HG03571 (cell line): ENCODE measurements around the gene PRR5.

ENCODE experiments used
- ATAC-seq: cut with Tn5 transposase; IDR thresholded peaks from one replicate; pipeline ENCODE4 v1.9.1; 2021; ENCODE audit not compliant: unreplicated experiment

PRR5 gene

DNA sequence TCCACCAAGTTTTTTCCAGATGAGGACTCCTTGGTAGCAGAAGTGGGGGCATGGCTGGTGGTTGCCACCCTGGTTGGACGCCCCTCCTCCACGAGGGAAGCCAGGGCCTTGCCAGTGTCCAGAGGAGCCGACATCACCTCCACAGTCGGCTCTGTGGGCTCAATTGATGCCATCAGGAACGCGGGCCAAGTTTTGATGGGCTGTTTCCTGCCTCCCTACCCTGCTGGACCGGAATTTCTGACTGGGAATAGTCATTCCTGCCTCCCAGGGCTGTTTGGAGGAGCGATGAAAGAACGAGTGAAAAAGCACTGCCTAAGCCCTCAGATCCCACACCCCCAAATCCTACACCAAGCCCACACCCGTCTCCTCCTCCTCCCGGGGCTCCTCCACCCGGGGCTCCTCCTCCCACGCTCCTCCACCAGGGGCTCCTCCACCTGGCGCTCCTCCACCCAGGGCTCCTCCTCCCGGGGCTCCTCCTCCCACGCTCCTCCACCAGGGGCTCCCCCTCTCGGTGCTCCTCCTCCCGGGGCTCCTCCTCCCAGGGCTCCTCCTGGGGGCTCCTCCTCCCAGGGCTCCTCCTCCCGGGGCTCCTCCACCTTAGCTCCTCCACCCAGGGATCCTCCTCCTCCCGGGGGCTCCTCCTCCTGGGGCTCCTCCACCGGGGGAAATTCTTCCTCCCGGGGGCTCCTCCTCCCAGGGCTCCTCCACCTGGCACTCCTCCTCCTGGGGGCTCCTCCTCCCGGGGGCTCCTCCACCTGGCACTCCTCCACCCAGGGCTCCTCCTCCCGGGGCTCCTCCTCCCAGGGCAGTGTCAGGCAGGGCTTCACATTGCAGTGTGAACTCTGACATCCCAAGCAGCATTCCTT, 10.0 kb upstream of the PRR5 start:
- no peak for ATAC-seq

DNA sequence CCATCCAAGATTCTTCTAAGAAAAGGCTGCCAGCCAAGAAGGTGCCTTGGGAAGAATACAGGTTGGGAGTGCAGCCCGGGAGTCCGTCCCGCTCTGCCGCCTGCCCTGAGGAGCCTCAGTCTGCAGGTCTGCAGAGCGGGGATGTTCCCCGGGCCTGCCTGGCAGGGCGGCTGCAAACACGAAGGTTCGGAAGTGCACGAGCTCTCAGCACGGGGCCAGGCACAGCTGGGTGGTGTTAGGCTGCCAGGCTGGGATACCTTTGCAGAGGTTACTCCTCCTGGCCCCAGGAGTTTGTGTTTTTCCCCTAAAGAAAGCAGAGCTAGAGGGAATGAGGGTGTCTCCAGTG, 9.4 kb upstream of the PRR5 start:
- ATAC-seq, result no peak

DNA sequence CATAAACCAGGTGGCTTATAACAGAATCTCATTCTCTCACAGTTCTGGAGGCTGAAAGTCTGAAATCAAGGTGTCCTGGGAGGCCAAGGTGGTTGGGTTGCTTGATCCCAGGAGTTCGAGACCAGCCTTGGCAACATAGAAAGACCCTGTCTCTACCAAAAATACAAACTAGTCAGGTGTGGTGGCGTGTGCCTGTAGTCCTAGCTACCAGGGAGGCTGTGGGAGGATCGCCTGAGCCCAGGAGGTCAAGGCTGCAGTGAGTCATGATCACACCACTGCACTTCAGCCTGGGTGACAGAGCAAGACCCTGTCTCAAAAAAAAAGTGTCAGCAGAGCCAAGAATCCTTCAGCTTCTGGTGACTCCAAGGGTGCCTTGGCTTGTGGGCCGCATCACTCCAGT, 8.9 kb upstream of the PRR5 start:
- no peak for ATAC-seq

DNA sequence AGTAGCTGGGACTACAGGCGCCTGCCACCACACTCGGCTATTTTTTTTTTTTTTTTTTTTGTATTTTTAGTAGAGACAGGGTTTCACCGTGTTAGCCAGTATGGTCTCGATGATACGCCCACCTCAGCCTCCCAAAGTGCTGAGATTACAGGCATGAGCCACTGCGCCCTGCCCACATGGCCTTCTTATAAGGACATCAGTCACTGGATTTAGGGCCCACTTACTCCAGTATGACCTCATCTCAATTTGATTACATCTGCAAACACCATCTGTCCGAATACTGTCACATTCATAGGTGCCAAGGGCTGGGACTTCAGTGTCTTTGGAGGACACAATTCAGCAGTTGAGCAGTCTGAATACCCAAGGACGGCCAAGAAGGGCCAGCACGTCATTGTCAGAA, 8.2 kb upstream of the PRR5 start:
- ATAC-seq, result no peak

DNA sequence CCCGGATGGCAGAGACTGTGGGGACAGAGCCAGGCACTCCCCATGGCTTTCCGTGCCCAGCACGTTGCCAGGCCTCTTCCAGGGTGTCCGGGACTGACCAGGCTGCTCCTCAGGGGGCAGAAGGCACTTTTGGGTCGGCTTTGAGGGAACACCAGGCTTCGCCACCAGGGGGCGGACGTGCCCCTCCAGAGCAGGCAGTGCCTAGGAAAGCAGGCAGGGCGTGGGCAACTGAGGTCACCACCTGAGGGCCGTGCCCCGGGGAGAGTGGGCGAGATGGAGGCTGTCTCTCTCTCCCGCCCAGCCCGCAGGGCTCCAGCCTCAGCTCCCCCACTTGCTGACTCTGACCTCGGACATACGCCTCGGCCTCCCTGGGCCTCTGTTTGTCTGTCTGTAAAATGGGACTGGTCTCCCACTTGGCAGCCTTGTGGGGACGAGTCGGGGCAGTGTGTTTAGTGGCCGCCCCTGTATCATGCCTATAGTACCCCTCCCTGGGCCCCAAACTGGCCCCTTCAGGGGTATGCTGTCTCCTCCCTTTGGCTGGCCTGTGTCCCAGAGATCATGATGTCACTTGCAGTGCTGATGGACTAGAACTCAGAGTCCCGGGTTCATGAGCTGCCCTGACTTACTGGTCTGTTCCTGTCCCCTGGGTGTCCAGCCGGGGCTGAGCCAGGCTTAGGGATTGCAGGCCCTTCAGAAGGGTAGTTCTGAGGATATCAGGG, 4.4 kb upstream of the PRR5 start:
- ATAC-seq, result no peak

DNA sequence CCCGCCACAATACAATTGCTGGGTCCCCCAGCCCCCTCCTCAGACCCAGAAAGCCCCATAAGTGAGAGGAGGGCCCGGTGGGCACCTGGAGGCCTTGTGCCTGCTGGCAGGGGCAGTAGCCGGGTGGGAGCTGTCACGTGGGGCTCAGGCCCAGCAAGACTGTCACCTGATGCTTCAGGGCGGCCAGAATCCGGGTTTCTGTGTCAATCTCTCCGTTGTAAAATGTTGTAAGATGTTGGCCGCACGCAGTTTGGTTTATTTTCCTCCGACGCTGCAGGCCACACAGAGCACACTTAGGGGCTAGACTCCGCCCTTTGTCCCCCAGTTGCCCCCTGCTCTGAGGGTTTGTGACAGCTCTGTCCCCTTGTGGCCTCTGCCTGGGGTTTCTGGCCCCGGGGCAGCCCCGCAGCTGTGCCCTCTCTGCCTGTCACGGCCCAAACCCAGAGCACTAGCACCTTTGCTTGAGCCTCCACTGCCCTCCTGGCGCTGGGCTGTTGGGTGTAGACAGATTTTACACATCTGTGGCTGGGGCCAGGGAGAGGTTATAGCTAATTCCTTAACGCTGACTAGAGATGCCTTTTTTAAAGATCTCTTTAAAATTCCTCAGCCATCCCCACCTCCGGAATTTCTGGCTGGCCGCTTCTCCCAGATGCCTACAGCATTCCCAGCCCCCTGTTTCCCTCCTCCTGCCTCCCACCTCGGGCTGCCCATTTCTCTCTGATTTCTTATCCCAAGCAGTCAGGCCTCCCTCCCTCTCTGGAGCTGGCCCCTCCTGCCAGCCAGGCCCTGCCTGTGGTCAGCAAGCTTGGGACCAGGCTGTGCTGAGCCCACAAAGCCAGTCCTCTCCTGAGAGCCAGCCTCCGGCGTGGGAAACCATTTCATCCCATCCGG, 3.2 kb upstream of the PRR5 start:
- no peak for ATAC-seq

DNA sequence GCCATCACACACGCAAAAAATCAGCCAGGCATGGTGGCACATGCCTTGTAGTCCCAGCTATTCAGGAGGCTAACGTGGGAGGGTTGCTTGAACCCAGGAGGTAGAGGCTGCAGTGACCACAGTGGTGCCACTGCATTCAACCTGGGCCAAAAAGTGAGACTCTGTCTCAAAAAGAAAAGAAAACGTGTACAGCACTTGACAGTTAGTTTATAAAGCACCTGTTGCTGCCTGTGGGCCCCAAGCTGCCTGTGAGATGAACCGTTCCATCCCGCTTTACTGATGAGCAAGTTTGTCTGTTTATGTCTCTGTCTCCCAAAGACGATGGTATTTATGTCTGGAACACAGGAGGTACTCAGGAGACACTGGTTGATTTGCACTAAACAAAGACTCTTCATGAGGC, 1.5 kb upstream of the PRR5 start:
- ATAC-seq, result no peak

DNA sequence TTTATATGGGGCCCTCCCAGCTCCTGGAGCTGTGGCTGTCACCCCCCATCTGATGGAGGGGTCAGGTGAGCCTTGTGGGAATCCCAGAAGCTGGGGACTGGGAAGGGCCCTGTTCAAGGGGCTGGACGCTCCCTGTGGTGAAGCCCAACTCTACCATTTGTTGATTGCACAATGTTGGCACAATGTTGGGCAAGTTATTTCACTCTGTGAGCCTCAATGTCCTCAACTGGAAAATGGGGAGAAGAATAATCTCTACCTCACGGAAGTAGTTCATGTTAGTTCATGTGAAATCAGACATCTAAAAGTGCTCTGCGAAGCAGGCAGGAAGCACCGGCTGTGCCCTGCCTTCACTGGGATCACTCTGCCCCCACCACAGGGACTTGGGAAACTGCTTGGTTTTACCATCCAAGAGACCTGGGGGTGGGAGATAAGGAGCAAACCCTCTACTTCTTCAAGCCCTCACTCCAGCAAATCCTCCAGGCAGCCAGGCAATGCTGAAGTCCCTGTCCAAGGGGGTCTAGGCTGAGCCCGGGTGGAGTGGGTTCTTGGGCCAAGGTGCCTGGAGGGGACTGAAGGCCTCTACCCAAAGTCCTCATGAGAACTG, 715 bp upstream of the PRR5 start:
- no peak for ATAC-seq

DNA sequence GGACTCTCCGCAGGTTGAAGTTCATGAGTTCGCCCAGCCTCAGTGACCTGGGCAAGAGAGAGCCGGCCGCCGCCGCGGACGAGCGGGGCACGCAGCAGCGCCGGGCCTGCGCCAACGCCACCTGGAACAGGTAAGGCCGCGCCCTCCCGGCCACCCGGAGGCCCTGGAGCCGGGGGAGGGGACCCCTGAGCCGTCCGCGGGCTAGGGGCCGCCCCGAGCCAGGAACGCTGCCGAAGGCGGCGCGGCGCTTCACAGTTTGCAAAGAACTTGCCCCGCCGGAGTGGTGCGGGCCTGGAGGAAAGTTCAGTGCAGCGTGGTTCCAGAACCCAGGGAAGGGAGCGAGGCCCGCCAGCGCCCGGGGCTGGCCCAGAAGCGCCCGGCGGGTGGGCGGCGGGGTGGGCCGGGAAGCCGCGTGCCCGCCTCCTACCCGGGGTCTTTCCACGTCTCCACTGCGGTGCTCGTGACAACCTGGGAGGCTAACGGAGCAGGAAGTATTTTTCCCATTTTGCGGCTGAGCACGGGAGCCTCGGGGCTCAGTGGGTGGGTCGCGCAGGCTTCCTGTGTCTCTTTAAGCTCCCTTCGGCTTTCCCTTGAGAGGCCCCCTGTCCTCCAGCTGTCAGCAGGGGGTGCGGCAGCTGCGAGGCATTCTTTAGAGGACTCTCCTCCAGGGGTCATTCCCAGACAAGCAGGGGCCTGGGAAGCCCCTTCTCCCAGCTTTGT, 635 bp downstream of the PRR5 start:
- ATAC-seq, result no peak

DNA sequence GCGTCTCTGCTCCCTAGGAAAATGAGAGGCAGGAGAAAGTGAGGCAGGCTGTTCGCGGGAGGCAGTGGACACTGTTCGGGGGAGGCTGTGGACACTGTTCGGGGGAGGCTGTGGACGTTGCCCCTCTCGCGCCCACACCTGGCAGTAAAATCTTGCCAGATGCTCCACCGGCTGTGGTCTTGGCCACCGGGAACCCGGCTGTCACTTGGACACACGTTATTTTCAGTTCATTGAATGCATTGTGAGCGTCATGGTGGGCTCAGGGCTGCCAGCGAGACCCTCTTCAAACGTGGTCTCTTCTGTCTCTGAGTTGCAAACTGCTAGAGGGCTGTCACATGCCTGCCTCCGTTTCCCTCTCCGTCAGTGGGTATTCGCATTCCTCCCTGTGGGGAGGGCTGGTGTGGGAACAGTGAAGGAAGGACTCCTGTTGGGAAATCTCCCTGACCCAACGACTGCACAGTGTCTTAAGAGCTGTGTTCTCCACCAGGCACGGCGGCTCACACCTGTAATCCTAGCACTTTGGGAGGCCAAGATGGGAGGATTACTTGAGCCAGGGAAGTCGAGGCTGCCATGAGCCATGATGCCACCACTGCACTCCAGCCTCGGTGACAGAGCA, 1.4 kb downstream of the PRR5 start:
- no peak for ATAC-seq

DNA sequence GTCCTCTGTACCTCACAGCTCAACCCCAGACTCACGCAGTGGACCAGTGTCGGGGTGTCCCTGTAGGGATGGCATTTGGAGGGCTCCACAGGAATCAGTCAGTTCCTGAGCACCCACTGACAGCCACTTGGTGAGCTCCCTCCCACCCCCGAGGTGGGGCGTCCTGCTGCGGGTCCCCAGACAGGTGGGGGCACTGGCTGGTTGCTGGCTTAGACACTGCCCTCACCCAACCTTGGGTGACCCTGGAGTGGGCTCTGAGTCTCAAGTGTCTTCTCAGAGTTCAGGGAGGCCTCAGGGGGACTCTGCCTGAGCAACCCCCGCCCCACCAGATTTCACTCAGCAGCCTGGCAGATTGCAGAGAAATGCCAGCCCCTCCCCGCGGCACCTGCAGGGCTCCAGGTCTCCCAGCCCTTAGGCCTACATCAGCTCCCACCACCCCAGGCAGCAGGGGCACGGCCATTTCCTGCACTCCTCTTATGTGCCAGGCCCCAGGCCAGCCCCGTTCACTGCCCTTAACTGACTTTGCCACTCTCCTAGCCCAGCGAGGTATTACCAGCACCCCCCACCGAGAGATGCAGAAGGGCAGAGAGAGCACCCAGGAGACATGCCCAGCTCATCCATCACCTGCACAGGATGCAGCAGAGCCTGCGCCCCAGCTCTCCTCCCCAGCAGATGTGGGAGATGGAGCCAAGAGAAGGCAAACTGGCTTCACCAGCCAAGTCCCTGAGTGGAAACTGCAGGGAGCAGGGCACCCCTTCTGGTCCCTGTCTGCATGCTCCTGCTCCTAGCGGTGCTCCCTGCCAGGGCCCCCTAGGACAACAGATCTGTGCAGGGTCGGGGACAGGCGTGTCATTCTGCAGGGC, 2.4 kb downstream of the PRR5 start:
- ATAC-seq, result no peak

DNA sequence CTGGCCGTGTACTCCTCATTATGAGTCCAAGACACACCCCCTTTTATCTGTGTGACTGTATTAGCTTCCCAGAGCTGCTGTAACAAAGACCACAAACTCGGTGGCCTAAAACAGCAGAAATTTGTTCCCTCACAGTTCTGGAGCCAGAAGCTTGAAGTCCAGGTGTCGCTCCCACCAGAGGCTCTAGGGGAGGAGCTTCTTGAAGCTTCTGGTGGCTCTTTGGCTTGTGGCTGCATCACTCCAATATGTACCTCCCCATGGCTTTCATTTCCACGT, 3.0 kb downstream of the PRR5 start:
- no peak for ATAC-seq

DNA sequence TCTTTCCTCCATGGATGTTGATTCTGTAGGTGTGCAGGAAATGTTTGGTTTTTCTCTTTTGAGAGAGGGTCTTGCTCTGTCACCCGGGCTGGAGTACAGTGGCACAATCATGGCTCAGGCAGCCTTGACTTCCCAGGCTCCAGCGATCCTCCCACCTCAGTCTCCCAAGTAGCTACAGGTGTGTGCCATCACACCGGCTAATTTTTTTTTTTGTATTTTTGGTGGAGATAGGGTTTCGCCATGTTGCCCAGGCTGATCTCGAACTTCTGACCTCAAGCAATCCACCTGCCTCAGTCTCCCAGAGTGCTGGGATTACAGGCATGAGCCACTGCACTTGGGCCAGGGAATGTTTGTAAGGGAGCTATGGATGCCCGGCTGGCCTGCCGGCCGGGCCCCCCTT, 4.5 kb downstream of the PRR5 start:
- no peak for ATAC-seq

DNA sequence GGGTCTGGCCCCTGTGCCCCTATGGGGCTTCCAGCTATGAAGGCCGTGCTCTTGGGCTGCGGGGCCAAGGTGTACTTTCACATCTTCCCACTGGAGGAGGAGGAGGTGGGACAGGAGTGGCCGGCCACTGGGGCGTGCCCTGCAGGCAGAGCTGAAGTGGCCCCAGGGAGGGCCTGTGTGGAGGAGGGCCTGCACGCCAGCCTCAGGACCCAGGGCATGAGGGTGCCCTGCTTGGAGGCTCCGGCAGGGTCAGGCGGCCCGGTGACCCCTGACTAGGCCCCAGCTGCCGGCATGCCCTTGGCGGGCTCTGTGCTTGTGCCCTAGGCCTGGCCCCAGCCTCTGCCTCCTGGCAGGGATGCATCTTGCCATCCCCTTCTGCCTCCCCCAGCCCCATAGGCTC, 5.2 kb downstream of the PRR5 start:
- ATAC-seq, result no peak

DNA sequence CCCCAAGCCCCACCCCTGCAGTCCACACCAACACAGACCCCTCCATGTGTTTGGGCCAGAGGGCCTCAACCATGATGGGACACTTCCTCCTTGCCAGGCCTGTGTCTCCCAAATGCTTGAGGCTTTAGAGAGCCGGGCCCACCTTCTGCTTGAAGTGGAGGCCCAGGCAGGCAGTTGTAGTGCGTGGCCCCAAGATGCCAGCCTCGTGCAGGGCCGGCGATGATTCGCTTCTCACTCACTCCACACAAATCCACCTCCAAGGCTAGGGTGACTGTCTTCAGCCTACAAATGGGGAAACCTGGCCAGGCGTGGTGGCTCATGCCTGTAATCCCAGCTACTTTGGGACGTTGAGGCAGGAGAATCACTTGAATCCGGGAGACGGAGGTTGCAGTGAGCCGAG, 5.7 kb downstream of the PRR5 start:
- ATAC-seq, result no peak

DNA sequence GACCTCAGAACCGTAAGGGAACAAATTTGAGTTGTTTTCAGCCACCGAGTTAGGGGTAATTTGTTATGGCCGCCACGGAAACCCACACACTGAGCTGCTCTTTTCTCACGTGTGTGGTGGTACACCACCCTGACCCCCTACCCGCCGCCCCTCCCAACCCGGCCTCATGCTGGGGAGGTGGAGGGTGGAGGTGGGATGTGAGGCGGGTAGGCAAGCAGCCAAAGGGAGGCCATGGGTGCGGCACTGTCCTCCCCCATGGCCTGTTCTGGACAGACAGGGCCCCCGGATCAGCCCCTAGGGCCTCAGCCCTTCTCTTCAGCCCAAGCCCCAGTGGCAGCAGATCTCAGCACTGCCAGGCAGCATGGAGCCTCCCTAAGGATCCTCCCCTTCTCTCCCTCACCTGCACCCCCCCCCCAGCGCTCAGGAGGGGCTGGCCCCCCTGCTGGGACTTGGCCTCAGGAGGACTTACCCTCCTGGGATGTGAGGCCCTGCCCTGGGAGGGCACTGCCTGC, 7.9 kb downstream of the PRR5 start:
- ATAC-seq, result no peak

DNA sequence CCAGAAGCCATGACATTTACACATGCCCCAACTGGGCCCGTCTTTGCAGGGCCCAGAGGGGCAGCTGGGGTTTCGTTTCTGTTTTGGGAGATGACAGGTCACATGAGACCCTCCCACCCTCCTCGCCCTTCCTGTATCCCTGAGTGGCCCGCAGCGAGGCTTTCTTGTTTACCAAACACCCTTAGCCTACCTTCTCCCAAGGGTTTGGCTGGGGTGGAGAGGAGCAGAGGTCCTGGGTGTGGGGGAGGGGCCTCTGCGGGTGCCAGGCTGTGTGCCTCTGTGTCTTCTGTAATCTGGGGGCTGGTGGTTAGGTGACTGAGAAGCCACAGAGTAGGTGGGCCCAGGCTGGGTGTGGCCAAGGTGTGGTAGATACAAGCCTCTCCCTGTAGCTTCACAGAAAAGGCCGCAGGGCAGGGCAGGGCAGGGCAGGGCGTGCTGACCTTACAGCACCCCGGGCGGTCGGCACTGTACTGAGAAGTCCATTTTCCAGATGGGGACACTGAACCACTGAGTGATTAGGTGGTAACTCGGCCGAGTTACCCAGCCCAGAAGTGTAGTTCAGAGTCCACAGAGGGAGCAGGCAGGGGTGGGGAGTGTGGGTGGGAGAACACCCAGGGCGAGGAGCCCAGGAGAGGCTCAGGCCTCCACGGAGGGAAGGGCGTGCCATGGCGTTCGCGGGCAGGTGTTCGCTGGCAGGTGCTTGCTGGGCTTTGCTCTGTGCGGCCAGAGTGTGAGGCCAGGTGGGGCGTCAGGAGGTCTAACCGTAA, 8.7 kb downstream of the PRR5 start:
- ATAC-seq, result no peak

DNA sequence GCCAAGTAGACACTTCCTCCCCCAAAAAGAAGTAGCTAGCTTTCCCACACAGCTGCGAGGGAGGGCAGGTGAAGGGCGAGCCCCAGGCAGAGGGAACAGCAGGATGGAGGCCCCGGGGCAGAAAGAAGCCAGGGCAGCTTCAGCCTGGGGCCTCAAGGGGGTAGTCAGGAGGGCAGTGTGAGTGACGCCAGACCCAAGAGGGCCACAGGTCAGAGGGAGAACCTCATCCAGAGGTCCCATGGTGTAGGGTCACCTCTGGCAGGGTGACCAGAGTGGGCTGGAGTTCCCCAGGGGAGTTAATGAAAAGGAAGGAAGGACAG, 9.2 kb downstream of the PRR5 start:
- no peak for ATAC-seq
